K562 (cell line): ENCODE measurements around the gene MAST1. TPM values are rescaled to one million over a fixed set of nuclear protein-coding genes. Genes with fewer than 3 reads are reported as not detected.

ENCODE experiments used
- ARID2 ChIP-seq: fragments of 450-650 bp; IDR thresholded peaks from 2 replicates; pipeline ENCODE4 v1.6.1; 2017; ENCODE audit warnings: antibody characterized with exemption, mild to moderate bottlenecking
- CBFB ChIP-seq: sonication (generic); formaldehyde crosslinking; IDR thresholded peaks from 2 replicates; pipeline ENCODE4 v1.4.0; 2020; ENCODE audit warnings: mild to moderate bottlenecking, missing genetic modification reagents
- CBX2 ChIP-seq: fragments of 200-600 bp; sonication (generic); IDR thresholded peaks from one replicate; pipeline ENCODE4 v1.6.1; 2012; ENCODE audit warnings: mild to moderate bottlenecking, low read length, inconsistent platforms; ENCODE audit not compliant: insufficient read depth, poor library complexity, severe bottlenecking
- CEBPG ChIP-seq, 3 experiments: fragments of 200-800 bp in 1 of 3; sonication (Bioruptor generic) in 1 of 3; sonication (generic) in 1 of 3; formaldehyde crosslinking in 1 of 3; IDR thresholded peaks in 2 of 3; conservative IDR thresholded peaks in 1 of 3; 2 replicates each; pipeline versions ENCODE4 v1.6.1 to v1.8.0; 2016 to 2022; ENCODE audit warnings: missing compliant biosample characterization in 2 of 3, missing genetic modification characterization in 2 of 3, mild to moderate bottlenecking in 1 of 3, missing genetic modification reagents in 1 of 3
- E2F3 ChIP-seq: fragments of 250-450 bp; sonication (Bioruptor Pico); IDR thresholded peaks from 2 replicates; pipeline ENCODE4 v1.4.0; 2020; ENCODE audit warnings: mild to moderate bottlenecking
- ETV1 ChIP-seq: fragments of 450-650 bp; conservative IDR thresholded peaks from 2 replicates; pipeline ENCODE4 v1.6.1; 2016; ENCODE audit warnings: missing genetic modification characterization, control low read depth, low read depth, missing compliant biosample characterization
- FOXJ3 ChIP-seq: sonication (generic); formaldehyde crosslinking; IDR thresholded peaks from 2 replicates; pipeline ENCODE4 v1.4.0; 2020; ENCODE audit warnings: mild to moderate bottlenecking, missing genetic modification reagents
- HDAC8 ChIP-seq: fragments of 450-650 bp; IDR thresholded peaks from 2 replicates; pipeline ENCODE4 v1.6.1; 2016; ENCODE audit warnings: mild to moderate bottlenecking, missing genetic modification characterization, moderate library complexity, missing compliant biosample characterization
- HIVEP1 ChIP-seq: fragments of 250-450 bp; sonication (Bioruptor Pico); IDR thresholded peaks from 2 replicates; pipeline ENCODE4 v1.4.0; 2020; ENCODE audit warnings: mild to moderate bottlenecking
- HOMEZ ChIP-seq: fragments of 250-450 bp; sonication (Bioruptor Pico); IDR thresholded peaks from 2 replicates; pipeline ENCODE4 v1.4.0; 2020; ENCODE audit warnings: mild to moderate bottlenecking, moderate library complexity
- MBD2 ChIP-seq: sonication (generic); IDR thresholded peaks from 2 replicates; pipeline ENCODE4 v1.6.1; 2016; ENCODE audit warnings: low read depth, borderline replicate concordance
- MTF1 ChIP-seq: fragments of 250-450 bp; sonication (Bioruptor Pico); IDR thresholded peaks from 2 replicates; pipeline ENCODE4 v1.9.0; 2021; ENCODE audit warnings: moderate library complexity, mild to moderate bottlenecking, inconsistent platforms, borderline replicate concordance
- NFIX ChIP-seq: fragments of 250-450 bp; sonication (Bioruptor Pico); IDR thresholded peaks from 2 replicates; pipeline ENCODE4 v1.4.0; 2020; ENCODE audit warnings: low read depth, mild to moderate bottlenecking, moderate library complexity
- POLR2H ChIP-seq: IDR thresholded peaks from 2 replicates; pipeline ENCODE4 v1.6.1; 2016; ENCODE audit warnings: missing genetic modification characterization, low read depth, mild to moderate bottlenecking, control low read depth, missing compliant biosample characterization, moderate library complexity
- RAD51 ChIP-seq: fragments of 450-650 bp; IDR thresholded peaks from 2 replicates; pipeline ENCODE4 v1.7.1; 2016; ENCODE audit warnings: low read depth, mild to moderate bottlenecking, borderline replicate concordance
- RFX7 ChIP-seq: fragments of 250-450 bp; sonication (Bioruptor Pico); IDR thresholded peaks from 2 replicates; pipeline ENCODE4 v1.5.1; 2021; ENCODE audit warnings: mild to moderate bottlenecking
- TAL1 ChIP-seq: fragments of 450-650 bp; IDR thresholded peaks from 2 replicates; pipeline ENCODE4 v1.6.1; 2016; ENCODE audit warnings: mild to moderate bottlenecking
- ZBTB43 ChIP-seq: sonication (generic); formaldehyde crosslinking; IDR thresholded peaks from 2 replicates; pipeline ENCODE4 v1.8.0; 2023; ENCODE audit warnings: mild to moderate bottlenecking, missing genetic modification reagents
- ZBTB8A ChIP-seq: fragments of 450-650 bp; IDR thresholded peaks from 2 replicates; pipeline ENCODE4 v1.6.1; 2018; ENCODE audit warnings: mild to moderate bottlenecking, moderate library complexity; ENCODE audit not compliant: partially characterized antibody
- ZFP30 ChIP-seq: fragments of 250-450 bp; sonication (Bioruptor Pico); IDR thresholded peaks from 2 replicates; pipeline ENCODE4 v1.8.0; 2022; ENCODE audit warnings: moderate library complexity, mild to moderate bottlenecking, inconsistent platforms, borderline replicate concordance
- ZNF24 ChIP-seq: fragments of 450-650 bp; IDR thresholded peaks from 2 replicates; pipeline ENCODE4 v1.6.1; 2016
- ZNF316 ChIP-seq: fragments of 450-650 bp; IDR thresholded peaks from 2 replicates; pipeline ENCODE4 v1.6.1; 2016
- ZNF707 ChIP-seq: fragments of 250-450 bp; sonication (Bioruptor Pico); conservative IDR thresholded peaks from 2 replicates; pipeline ENCODE4 v1.8.0; 2022; ENCODE audit warnings: inconsistent platforms, mild to moderate bottlenecking, moderate library complexity
- ZNF75A ChIP-seq: fragments of 450-650 bp; formaldehyde crosslinking; IDR thresholded peaks from 2 replicates; pipeline ENCODE4 v1.4.0; 2020; ENCODE audit warnings: mild to moderate bottlenecking
- polyA plus RNA-seq, 8 experiments: library from polyadenylated mRNA; depleted of rRNA in 4 of 8; stranded (reverse) in 5 of 8; unstranded in 3 of 8; fragments of >200 nt; fragmentation: Nextera tagmentation in 2 of 8; fragmentation: Illumina TruSeq in 1 of 8; extraction: Ambion mirVana in 2 of 8; extraction: Trizol in 1 of 8; gene quantifications; 2 replicates each; pipeline versions ENCODE4 v1.2.1 to v1.2.3, GENCODE V29; 2011 to 2014; ENCODE audit warnings: inconsistent platforms in 1 of 8, missing spikeins in 1 of 8
- total RNA-seq, 7 experiments: library from RNA; depleted of rRNA in 6 of 7; stranded (reverse); fragments of >200 nt in 6 of 7; fragmentation: Illumina TruSeq in 2 of 7; extraction: Trizol in 2 of 7; gene quantifications; 2 replicates each; pipeline versions ENCODE4 v1.2.1 to v1.2.3, GENCODE V29; 2011 to 2021; ENCODE audit warnings: low replicate concordance in 1 of 7
- TF ChIP-seq, protein P1 (sequence below): fragments of 200-400 bp; formaldehyde crosslinking; IDR thresholded peaks from 2 replicates; pipeline ENCODE4 v1.6.1; 2017; ENCODE audit warnings: mild to moderate bottlenecking, low read depth, low read length, moderate library complexity

Gene MAST1
- total and polyA plus RNA-seq, 9 of the 15 experiments (the other 6 are each of a cell fraction or from before 2014, with no cell fraction given): 0.48 to 10.3 (median 3.9) TPM

GRCh38 chr19:12801466-12802266 lies 36.6 kb upstream of the MAST1 start, which contains the start of the genes PRDX2 and THSD8 (continued):
- TF ChIP-seq ZBTB8A (no peak), ARID2 (no peak), ZNF75A (CRISPR knock-in tag) (no peak), TAL1 (no peak), MTF1 (no peak), ZNF316 (no peak), CBFB (CRISPR knock-in tag) (peak; percentile 42), ZBTB43 (CRISPR knock-in tag) (peak; percentile 93), RFX7 (no peak), MBD2 (peak; percentile 98), HOMEZ (CRISPR knock-in tag) (no peak), RAD51 (no peak), CEBPG (CRISPR knock-in tag; IDR thresholded peaks at IDR 0.05) (no peak; the same call in none of the 2 replicates), CEBPG (tag; conservative IDR thresholded peaks at IDR 0.05 in 1 of 2, IDR thresholded peaks at IDR 0.05 in 1 of 2) (no peak), CBX2 (no peak), ZNF24 (no peak), E2F3 (CRISPR knock-in tag) (0 out of 2 replicates have a peak, but pooled peaks have one; percentile 42), HIVEP1 (CRISPR knock-in tag) (no peak), NFIX (CRISPR knock-in tag) (no peak), ZNF707 (CRISPR knock-in tag) (0 out of 2 replicates have a peak, but pooled peaks have one; percentile 21), ZFP30 (CRISPR knock-in tag) (no peak), FOXJ3 (CRISPR knock-in tag) (no peak), HDAC8 (tag) (no peak), ETV1 (tag) (no peak), POLR2H (tag) (peak; percentile 82)
- TF ChIP-seq, protein P1, sequence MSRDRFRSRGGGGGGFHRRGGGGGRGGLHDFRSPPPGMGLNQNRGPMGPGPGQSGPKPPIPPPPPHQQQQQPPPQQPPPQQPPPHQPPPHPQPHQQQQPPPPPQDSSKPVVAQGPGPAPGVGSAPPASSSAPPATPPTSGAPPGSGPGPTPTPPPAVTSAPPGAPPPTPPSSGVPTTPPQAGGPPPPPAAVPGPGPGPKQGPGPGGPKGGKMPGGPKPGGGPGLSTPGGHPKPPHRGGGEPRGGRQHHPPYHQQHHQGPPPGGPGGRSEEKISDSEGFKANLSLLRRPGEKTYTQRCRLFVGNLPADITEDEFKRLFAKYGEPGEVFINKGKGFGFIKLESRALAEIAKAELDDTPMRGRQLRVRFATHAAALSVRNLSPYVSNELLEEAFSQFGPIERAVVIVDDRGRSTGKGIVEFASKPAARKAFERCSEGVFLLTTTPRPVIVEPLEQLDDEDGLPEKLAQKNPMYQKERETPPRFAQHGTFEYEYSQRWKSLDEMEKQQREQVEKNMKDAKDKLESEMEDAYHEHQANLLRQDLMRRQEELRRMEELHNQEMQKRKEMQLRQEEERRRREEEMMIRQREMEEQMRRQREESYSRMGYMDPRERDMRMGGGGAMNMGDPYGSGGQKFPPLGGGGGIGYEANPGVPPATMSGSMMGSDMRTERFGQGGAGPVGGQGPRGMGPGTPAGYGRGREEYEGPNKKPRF: no peak
